Measurements from ENCODE around the gene UGT1A1.

GRCh38 chr2:233772583-233772982 lies 12.5 kb downstream of the UGT1A1 start:
- no peak for TF ChIP-seq CTCF (IDR thresholded peaks at IDR 0.05)
- TF ChIP-seq POLR2A (IDR thresholded peaks at IDR 0.05) = no peak

Data from vagina (tissue), 2 donors.